ENCODE results near the gene SATB1.

The SATB1 gene

DNA sequence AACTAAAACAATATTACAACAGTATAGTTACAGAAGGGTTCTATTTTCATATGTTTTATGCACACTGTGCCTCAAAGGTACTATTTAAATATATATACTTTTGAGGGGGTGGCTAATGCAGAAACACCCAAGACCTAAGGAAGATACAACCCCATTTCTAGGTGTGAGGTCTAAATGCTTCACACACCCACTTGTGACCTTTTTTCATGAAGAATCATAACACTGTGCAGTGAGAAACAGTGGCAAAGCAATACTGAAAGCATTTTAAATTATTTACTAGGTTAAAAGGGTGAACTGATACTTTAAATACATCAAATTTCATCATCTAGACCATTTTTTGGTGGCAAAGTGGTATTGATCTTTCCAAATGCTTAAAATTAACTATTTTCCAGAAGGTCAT, 67.4 kb downstream of the SATB1 start:
- TF ChIP-seq ZNF37A (tag by site-specific recombination; IDR thresholded peaks at IDR 0.05) (no peak), ZNF24 (tag by site-specific recombination; IDR thresholded peaks at IDR 0.05) (no peak), ZNF114 (tag by site-specific recombination; IDR thresholded peaks at IDR 0.05) (no peak), ZNF555 (tag by site-specific recombination; conservative IDR thresholded peaks at IDR 0.05) (no peak), ZNF391 (tag by site-specific recombination; IDR thresholded peaks at IDR 0.05; ENCODE audit: borderline replicate concordance, low read depth) (no peak), RBAK (tag by site-specific recombination; IDR thresholded peaks at IDR 0.05) (no peak), ZNF174 (tag by site-specific recombination; IDR thresholded peaks at IDR 0.05) (no peak)
- TF ChIP-seq, protein P1, sequence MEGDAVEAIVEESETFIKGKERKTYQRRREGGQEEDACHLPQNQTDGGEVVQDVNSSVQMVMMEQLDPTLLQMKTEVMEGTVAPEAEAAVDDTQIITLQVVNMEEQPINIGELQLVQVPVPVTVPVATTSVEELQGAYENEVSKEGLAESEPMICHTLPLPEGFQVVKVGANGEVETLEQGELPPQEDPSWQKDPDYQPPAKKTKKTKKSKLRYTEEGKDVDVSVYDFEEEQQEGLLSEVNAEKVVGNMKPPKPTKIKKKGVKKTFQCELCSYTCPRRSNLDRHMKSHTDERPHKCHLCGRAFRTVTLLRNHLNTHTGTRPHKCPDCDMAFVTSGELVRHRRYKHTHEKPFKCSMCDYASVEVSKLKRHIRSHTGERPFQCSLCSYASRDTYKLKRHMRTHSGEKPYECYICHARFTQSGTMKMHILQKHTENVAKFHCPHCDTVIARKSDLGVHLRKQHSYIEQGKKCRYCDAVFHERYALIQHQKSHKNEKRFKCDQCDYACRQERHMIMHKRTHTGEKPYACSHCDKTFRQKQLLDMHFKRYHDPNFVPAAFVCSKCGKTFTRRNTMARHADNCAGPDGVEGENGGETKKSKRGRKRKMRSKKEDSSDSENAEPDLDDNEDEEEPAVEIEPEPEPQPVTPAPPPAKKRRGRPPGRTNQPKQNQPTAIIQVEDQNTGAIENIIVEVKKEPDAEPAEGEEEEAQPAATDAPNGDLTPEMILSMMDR (tag by site-specific recombination; IDR thresholded peaks at IDR 0.05) = no peak
- Histone ChIP-seq H3K4me1 (ENCODE audit: control insufficient read depth, insufficient read depth, low read length) (no peaks in the 10 kb centered on the region), H3K36me3 (ENCODE audit: control insufficient read depth in 2 of 2, insufficient read depth in 1 of 2, low read length in 2 of 2) (no peaks in the 10 kb centered on the region), H3K9me3 (ENCODE audit: control insufficient read depth, insufficient read depth, low read depth, low read length) (no peaks in the 10 kb centered on the region), H3K27ac (ENCODE audit: extremely low read depth, low read depth, low read length) (no peak overlapping the region), H3K4me3 (ENCODE audit: low read depth, low read length) (no peak overlapping the region)
- POLR2A ChIA-PET = no interaction called here
- CTCF ChIA-PET = interaction anchor here (1.0 kb wide), 1 partner anchor 30 kb away, joined by 3 read pairs; no protein-coding TSS in a partner anchor

DNA sequence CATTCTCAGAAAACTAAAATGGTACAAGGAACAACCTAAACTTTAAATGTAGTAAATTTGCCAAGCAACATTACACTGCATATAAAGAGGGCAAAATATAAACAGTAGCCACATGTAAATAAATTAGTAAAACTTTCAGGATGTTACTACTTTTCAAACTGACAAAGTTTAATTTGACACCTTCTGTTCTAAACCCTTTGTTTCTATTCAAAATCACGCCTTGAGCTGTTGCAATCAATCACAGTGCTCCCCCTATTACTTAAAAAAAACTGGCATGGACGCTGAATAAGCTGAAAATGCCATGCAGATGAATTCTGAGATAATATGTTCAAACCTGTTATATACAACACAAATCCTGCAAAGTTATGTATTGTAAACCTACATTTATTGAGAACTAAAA, 69.3 kb downstream of the SATB1 start:
- Histone ChIP-seq H3K36me3 (ENCODE audit: control insufficient read depth in 2 of 2, insufficient read depth in 1 of 2, low read length in 2 of 2) (peaks cover 0 to 8% of the 10 kb centered on the region in 2 experiments; a peak in 1 of 3 replicates), H3K4me3 (ENCODE audit: low read depth, low read length) (no peak overlapping the region), H3K9me3 (ENCODE audit: control insufficient read depth, insufficient read depth, low read depth, low read length) (no peaks in the 10 kb centered on the region), H3K27ac (ENCODE audit: extremely low read depth, low read depth, low read length) (no peak overlapping the region), H3K4me1 (ENCODE audit: control insufficient read depth, insufficient read depth, low read length) (0 out of 2 replicates have a peak, but pooled peaks cover 2% of the 10 kb centered on the region)
- ChIA-PET CTCF (no interaction called here), POLR2A (interaction anchor here (0.7 kb wide), 1 partner anchor 31 kb away, joined by 7 read pairs; no protein-coding TSS in a partner anchor)
- TF ChIP-seq ZNF341 (tag by site-specific recombination; IDR thresholded peaks at IDR 0.05; ENCODE audit: low read depth) (no peak), SP3 (tag by site-specific recombination; IDR thresholded peaks at IDR 0.05) (no peak), ZNF37A (tag by site-specific recombination; IDR thresholded peaks at IDR 0.05) (no peak), ZNF571 (tag by site-specific recombination; IDR thresholded peaks at IDR 0.05) (no peak), ZXDB (tag by site-specific recombination; IDR thresholded peaks at IDR 0.05) (no peak), ZBTB48 (tag by site-specific recombination; IDR thresholded peaks at IDR 0.05) (no peak), ZNF501 (tag by site-specific recombination; IDR thresholded peaks at IDR 0.05) (no peak), ZNF544 (tag by site-specific recombination; IDR thresholded peaks at IDR 0.05) (no peak), ZNF658 (tag by site-specific recombination; IDR thresholded peaks at IDR 0.05) (no peak), ZFP3 (tag by site-specific recombination; IDR thresholded peaks at IDR 0.05; ENCODE audit: low read depth) (no peak), ZNF302 (tag by site-specific recombination; IDR thresholded peaks at IDR 0.05; ENCODE audit: low read depth) (no peak), ZNF146 (tag by site-specific recombination; IDR thresholded peaks at IDR 0.05) (no peak), BCL11A (tag by site-specific recombination; IDR thresholded peaks at IDR 0.05; ENCODE audit: low read depth) (no peak), ZNF202 (tag by site-specific recombination; IDR thresholded peaks at IDR 0.05; ENCODE audit: borderline replicate concordance) (no peak), ZNF274 (IDR thresholded peaks at IDR 0.05; ENCODE audit: low read length) (no peak), ZNF274 (tag by site-specific recombination; IDR thresholded peaks at IDR 0.05; ENCODE audit: borderline replicate concordance) (no peak), KLF16 (tag by site-specific recombination; IDR thresholded peaks at IDR 0.05) (no peak)
- TF ChIP-seq, protein P2, sequence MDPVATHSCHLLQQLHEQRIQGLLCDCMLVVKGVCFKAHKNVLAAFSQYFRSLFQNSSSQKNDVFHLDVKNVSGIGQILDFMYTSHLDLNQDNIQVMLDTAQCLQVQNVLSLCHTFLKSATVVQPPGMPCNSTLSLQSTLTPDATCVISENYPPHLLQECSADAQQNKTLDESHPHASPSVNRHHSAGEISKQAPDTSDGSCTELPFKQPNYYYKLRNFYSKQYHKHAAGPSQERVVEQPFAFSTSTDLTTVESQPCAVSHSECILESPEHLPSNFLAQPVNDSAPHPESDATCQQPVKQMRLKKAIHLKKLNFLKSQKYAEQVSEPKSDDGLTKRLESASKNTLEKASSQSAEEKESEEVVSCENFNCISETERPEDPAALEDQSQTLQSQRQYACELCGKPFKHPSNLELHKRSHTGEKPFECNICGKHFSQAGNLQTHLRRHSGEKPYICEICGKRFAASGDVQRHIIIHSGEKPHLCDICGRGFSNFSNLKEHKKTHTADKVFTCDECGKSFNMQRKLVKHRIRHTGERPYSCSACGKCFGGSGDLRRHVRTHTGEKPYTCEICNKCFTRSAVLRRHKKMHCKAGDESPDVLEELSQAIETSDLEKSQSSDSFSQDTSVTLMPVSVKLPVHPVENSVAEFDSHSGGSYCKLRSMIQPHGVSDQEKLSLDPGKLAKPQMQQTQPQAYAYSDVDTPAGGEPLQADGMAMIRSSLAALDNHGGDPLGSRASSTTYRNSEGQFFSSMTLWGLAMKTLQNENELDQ (tag by site-specific recombination; IDR thresholded peaks at IDR 0.05; ENCODE audit: low read depth) = no peak
